Activated naive CD8-positive, alpha-beta T cell treated with anti-CD3 and anti-CD28 coated beads, Interleukin-2, amount 50 U/mL, for 24 hours (primary cell): Measurements from ENCODE around the gene FUCA1.

Experiments
- ATAC-seq: fragments of 150-1000 bp; cut with Tn5 transposase; one replicate; pipeline ENCODE4 v1.10.0; 2021
- DNase-seq: peaks from one replicate; pipeline ENCODE4 v3.0.0; 2021
- H3K27ac Mint-ChIP-seq: one replicate; pipeline ENCODE4 v1.8.0; 2021; ENCODE audit warnings: mild to moderate bottlenecking, mixed read lengths
- H3K27me3 Mint-ChIP-seq: one replicate; pipeline ENCODE4 v1.8.0; 2021; ENCODE audit warnings: mixed read lengths
- H3K36me3 Mint-ChIP-seq: one replicate; pipeline ENCODE4 v1.8.0; 2021; ENCODE audit warnings: low read depth, mixed read lengths
- H3K4me1 Mint-ChIP-seq: one replicate; pipeline ENCODE4 v1.8.0; 2021; ENCODE audit warnings: mixed read lengths
- H3K4me3 Mint-ChIP-seq: one replicate; pipeline ENCODE4 v1.8.0; 2021; ENCODE audit warnings: mild to moderate bottlenecking, moderate library complexity, mixed read lengths
- H3K9me3 Mint-ChIP-seq: one replicate; pipeline ENCODE4 v1.8.0; 2021; ENCODE audit warnings: mixed read lengths

FUCA1 gene

GRCh38 chr1:23796466-23797271 lies 71.4 kb downstream of the FUCA1 start:
- Mint-ChIP-seq H3K27ac (no peak overlapping the region), H3K4me1 (peaks cover 30% of the 10 kb centered on the region), H3K4me3 (no peak overlapping the region)

GRCh38 chr1:23795676-23796465 lies 72.2 kb downstream of the FUCA1 start:
- H3K27me3 Mint-ChIP-seq, result no peaks in the 10 kb centered on the region
- no peak for ATAC-seq
- no peak for DNase-seq
- no peaks in the 10 kb centered on the region for H3K9me3 Mint-ChIP-seq
- peaks cover 29% of the 10 kb centered on the region for H3K4me1 Mint-ChIP-seq
- H3K27ac Mint-ChIP-seq, result no peak overlapping the region
- H3K4me3 Mint-ChIP-seq, result no peak overlapping the region
- H3K36me3 Mint-ChIP-seq, result peaks cover 12% of the 10 kb centered on the region

More at GRCh38 chr1:23796466-23797271, 71.4 kb downstream of the FUCA1 start:
- no peaks in the 10 kb centered on the region for H3K27me3 Mint-ChIP-seq
- no peaks in the 10 kb centered on the region for H3K9me3 Mint-ChIP-seq
- no peak for DNase-seq
- H3K36me3 Mint-ChIP-seq, result peaks cover 12% of the 10 kb centered on the region
- ATAC-seq, result no peak
